GM21447 (cell line): ENCODE data around the gene C17orf78.
"Not testable (repeated sequence)": the region's sequence is repeated elsewhere in the genome, so short reads cannot be mapped to it uniquely, and the experiment has no call there.

Source experiments
- ATAC-seq: cut with Tn5 transposase; IDR thresholded peaks from one replicate; pipeline ENCODE4 v1.9.1; 2021; ENCODE audit not compliant: unreplicated experiment

Gene C17orf78

DNA sequence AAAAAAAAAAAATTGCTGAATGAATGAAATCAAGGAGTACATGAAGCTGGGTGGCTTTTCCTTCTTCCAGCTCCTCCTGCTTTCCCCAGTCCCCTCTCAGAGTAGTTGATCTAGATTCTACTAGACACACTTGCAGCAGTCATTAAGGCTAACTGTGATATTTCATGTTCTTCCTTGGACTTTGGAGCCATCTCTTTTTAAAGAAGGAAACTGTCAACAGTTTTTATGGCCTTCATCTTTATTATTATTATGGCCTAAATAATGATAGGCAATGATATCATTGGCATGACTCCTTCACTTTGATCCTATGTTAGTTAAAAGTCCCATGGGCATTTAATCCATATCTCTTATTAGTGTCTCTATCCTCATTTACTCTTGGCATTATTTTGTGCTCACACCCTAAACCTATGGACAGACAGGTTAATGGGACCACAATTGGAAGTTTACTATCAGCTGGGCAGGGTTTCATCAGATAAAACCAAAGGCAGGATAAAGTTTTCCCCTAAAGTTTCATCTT, 9.7 kb downstream of the C17orf78 start:
- ATAC-seq: no peak

DNA sequence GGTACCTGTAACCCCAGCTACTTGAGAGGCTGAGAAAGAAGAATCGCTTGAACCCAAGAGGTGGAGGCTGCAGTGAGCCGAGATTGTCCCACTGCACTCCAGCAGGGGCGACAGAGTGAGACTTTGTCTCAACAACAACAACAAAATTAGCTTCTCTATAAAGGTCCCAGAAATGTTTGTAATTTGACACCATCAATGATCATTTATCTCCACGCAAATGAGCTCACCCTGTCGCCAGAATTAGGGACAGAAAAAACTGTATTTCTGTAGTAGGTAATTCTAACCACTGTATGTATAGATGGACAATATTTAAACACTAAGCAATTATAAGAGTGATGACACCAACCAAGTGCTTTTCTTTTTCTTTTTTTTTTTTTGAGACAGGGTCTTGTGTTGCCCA, 10.7 kb downstream of the C17orf78 start:
- ATAC-seq: no peak

DNA sequence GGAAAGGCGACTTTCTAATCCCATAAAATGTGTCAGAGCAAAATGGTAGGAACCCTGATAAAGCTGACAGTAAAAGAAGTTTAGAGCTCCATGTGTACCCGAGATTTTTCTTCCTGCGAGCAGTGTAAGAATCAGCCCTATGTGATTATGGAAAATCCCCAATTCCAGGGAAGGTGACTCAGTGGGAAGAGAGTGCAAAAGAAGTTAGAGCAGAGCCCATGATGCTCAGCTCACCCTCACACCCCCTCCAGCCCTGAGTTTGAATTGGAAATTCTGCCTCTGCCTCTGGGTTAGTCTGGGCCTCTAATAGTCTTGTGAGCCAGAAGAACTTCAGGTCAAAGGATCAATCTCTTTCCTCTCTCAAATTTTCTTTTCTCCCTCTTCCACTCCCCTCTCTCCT, 12.5 kb downstream of the C17orf78 start:
- no peak for ATAC-seq

DNA sequence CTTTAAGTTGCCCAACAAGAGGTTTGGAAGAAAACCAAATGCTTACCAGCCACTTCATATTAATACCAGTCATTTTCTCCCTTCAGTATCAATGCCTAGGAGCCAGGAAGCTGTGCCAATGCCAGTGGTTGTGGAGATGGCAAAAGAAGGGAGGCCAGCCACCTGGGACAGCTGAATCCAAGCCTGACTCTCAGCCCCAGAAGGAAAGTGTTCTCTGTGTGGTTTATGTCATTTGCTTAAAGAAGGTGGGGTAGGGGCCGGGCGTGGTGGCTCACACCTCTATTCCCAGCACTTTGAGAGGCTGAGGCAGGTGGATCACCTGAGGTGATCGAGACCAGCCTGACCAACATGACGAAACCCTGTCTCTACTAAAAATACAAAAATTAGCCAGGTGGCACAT, 13.4 kb downstream of the C17orf78 start:
- ATAC-seq: no peak

DNA sequence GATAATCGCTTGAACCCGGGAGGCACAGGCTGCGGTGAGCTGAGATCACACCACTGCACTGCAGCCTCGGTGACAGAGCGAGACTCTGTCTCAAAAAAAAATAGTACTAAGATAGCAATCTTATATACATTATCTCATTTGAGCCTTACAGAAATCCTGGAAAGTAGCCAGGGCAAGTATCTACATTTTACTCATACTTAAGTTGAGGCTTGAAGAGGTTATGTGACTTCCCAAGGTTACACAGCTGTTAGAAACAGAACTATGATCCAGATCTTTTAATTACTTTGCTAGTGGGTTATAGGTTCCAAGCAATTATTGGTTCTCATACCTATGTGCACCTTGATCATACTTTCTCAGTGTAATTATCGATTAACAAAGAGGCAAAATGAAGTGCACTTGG, 15.4 kb downstream of the C17orf78 start:
- ATAC-seq: no peak

DNA sequence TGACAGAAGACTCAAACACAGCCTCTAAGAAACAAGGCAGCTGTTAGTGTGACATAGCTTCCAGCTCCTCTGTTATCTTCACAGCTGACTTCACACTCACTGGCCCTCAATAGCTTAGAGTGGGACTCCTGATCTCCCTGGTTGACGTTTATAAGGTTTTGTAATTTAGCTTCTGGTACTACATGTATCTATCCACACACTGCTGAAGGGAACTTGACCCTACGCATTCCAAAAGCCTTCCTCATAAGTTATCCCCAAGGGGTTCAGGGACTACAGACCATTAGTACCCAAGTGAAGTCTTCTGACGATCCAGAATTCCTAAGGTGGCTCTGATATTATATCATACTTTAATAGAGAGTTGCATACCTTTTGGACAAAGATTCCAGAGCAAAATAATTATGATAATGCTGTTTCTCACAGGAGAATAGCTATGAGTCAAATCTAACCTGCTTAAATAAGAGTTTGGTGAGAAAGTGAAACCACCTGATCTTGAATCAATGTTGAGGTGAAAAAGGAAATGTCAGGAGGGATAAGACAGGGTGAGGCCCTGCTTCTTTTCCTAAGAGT, 16.3 kb downstream of the C17orf78 start:
- peak; percentile 83 for ATAC-seq

DNA sequence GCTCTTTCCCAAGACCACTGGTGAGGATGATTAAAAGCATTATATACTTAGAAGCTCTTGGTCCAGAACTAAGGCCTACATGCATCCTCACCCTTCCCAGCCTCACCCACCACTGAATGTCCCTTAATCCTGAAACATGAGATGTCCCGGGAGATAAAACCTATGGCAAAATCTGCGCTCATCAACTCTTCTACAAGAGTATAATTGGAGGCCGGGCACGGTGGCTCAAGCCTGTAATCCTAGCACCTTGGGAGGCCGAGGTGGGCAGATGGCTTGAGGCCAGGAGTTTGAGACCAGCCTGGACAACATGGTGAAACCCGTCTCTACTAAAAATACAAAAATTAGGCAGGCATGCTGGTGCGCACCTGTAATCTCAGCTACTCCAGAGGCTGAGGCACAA, 17.6 kb downstream of the C17orf78 start:
- ATAC-seq: no peak

DNA sequence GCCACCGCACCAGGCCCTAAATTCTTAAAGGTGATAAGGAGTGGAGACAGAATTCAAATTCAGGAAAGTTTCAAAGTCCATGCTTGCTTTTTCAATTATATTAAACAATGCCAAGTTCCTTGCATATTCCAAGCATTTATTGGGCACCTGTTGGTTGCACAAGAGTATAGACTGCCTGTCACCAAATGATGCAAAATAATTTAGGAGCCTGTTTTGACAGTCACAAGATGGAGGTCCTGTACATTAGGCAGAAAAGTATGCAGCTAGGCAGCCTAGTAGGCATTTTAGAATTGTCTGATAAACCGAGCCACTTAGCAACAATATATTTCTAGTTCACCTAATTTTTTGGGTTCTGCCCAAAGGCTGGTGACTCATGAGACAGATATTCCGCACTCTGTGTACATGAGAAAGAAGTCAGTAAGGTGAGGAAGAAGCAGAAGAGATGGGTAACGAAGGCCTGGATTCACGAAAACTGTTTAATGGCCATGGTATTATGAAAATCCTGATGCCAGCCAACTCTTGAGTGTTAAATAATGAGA, 23.5 kb downstream of the C17orf78 start:
- no peak for ATAC-seq

DNA sequence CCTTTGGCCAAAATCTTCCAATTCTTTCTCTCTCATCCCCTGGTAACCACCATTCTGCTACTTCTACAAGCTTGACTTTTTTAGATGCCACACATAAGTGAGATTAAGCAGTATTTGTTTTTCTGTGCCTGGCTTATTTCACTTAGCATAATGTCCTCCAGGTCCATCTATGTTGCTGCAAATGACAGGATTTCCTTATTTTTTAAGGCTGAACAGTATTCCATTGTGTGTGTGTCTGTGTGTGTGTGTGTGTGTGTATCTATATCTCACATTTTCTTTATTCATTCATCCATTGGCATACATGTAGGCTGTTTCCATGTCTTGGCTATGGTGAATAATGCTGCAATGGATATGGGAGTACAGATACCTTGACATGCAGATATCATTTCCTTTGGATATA, 24.7 kb downstream of the C17orf78 start:
- ATAC-seq: no peak

DNA sequence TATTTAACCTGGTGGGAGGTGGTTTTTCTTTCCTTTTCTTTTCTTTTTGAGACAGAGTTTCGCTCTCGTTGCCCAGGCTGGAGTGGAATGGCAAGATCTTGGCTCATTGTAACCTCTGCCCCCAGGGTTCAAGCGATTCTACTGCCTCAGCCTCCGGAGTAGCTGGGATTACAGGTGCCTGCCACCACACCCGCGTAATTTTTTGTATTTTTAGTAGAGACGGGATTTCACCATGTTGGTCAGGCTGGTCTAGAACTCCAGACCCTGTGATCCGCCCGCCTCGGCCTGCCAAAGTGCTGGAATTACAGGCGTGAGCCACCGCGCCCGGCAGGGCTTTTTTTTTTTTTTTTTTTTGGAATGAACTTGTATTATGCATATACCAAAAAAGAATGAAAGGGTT, 29.7 kb downstream of the C17orf78 start:
- ATAC-seq: not testable (repeated sequence)

DNA sequence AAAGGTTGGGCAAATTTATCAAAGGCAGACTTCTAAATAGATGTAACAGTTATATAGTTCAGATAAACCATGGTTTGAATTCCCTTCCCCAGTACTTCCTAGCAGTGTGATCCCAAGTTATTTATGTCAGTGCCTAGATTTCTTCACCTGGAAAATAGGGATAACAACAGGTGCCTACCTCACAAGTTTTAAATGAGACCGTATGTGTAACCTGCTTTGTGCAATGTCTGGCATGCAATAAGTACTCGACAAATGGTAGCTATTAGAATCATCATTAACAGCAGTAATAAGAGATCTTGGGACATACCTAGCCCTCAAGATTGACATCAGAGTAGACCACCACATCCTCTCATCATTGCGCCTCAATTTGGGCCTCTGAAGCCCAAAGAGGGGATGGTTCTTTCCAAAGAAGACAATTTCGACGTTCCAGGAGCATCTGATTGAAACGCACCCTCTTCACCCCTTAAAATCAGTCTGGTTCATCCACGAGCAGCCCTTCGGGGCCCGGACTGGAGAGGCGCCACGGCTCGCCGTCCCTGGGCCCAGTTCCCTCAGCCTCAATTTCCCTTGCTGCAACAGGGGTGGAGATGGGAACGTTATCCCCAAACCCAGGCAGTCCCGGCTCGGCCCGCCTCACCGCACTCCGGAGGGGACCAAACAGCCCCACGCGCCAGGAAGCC, 30.3 kb downstream of the C17orf78 start:
- ATAC-seq: peak; percentile 25

DNA sequence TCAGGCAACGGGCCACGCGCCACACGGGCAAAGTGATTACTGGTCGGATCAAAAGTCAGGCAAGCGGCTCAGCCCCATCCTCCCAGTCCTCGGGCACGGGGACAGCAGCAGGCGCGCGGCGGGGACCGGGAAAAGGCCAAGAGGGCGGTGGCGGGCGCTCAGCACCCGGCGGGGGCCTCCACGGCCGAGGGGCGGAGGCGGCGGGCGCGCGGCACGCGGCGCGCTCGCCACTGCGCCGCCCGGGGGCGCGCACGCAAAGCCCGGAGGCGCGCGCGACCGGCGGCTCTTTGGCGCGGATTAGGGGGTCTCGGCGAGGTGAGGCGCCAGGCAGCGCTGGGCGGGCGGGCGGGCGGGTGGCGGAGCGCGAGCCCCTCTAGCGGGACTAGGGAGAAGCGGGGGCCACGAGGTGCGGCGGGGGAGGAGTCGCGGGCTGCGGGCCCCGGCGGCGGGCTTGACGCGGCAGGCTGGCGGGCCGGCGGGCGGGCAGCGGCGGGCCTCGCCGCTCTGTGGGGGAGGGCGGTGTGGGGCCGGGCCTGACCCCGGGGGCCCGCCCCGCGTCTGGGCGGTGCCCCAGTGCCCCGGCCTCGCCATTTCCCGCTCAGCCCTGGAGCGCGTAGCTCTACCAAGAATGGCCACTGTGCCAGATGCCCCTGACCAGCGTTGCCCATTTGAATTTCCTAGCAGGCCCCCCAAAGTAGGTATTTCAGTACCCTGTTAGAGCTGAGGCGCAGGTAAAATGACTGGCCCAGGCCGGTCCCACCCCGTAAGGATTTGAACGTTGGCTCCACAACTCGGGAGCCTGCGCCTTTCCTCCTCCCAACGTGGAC, 31.1 kb downstream of the C17orf78 start, which contains the start of the genes ACACA and TADA2A:
Gene ACACA, minus strand, starts transcription at position 202 of the 827 bp plus-strand sequence. CDS start 537 bp downstream, outside the sequence.
Gene TADA2A, plus strand, starts transcription at position 252 of the 827 bp plus-strand sequence. CDS start 4,480 bp downstream, outside the sequence.
- peak; percentile 79 for ATAC-seq

DNA sequence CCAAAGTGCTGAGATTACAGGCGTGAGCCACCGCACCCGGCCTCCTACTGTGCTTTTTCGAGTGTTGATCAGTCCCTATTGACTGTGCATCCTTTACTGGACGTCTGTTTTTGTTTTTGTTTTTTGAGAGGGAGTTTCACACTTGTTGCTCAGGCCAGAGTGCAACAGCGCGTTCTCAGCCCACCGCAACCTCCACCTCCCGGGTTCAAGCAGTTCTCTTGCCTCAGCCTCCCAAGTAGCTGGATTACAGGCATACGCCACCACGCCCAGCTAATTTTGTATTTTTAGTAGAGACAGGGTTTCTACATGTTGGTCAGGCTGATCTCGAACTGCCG, 32.3 kb downstream of the C17orf78 start:
- not testable (repeated sequence) for ATAC-seq

DNA sequence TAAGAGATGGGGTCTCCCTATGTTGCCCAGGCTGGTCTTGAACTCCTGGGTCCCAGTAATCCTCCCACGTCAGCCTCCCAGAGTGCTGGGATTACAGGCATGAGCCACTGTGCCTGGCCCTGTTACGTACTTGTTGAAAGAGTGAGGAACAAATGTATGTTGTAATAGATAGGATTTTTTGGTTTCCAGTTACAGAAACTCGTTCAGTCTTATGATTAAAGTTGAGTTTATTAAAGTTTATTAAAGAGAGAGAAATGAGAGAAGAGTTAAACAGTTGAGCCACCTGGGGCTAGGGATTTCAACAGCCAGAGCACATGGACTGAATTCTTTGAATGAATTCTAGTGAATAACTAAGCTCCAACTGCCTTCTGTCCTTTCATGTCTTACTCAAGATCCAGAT, 34.6 kb downstream of the C17orf78 start:
- ATAC-seq: no peak

DNA sequence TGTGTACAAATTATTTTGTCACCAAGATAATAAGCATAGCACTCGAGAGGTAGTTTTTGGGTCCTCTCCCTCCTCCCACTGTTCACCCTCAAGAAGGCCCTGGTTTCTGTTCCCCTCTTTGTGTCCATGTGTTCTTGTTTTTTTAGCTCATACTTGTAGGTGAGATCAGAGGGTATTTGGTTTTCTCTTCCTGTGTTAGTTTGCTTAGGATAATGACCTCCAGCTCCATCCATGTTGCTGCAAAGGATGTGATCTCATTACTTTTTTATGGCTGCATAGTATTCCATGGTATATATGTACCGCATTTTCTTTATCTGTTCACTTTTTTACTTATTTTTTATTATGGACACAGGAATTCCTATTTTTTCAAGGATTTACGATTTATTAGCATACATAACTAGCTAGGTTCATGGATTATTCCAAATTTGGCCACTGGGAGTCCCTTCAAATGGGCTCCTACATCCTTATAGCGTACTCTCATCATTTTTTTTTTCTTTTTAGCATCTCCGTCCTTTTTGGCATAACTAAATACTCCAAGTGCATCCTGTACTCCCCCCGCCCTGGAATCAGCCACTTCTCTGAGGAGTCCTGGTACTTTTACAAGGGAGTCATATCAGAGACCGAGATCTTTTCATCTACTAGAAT, 38.2 kb downstream of the C17orf78 start:
- ATAC-seq: no peak

DNA sequence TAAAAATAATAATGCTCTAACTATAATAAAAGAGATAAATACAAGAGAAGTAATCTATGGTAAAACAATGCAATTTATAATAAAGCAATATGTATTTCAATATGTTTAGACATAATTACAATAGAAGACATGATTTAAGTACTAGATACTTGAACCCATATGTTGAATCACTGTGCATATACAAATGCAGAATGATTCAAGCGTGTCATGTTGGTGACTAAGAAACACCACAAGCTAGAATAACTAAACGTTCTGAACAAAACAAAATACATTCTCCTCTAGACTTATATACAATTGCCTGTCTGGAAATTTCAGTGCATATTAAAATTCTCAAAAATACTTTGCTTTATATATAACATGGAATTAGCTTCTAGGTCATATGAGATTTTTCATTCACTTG, 42.1 kb downstream of the C17orf78 start:
- no peak for ATAC-seq

DNA sequence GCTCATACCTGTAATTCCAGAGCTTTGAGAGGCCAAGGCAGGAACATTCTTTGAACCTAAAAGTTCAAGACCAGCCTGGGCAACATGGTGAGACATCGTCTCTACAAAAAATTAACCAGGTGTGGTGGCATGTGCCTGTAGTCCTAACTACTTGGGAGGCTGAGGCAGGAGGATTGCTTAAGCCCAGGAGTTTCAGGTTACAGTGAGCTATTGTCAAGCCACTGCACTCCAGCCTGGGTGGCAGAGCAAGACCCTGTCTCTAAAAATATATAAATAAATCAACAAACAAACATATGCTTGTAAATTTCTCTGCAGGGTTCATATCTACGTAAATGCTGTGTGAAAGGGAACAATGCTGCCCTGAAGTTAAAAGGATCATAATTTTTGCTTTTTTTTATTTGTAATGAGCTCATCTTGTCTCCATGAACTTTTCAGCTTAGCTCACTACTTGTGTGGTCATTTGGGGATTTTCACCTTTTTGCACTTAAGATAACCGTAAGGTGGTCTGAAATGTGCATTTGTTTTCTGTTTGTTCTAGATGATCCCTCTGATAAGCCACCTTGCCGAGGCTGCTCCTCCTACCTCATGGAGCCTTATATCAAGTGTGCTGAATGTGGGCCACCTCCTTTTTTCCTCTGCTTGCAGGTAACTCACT, 47.3 kb downstream of the C17orf78 start:
- ATAC-seq: no peak

DNA sequence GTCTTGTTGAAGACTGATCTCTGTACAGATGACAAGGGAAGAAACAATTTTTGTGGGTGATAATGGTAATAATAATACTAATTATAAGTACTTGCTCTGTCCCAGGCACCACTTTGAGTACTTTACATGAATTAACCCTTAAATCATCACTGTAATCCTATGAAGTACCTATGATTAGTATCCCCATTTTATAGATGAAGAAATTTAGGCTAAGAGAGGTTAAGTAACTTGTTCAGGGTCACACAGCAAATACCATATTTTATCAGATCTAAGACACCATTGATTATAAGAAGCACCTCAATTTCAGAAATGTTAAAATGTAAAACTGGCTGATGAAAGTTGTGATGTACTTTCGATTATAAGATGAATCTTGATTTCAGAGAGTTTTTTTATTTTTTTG, 49.5 kb downstream of the C17orf78 start:
- no peak for ATAC-seq

DNA sequence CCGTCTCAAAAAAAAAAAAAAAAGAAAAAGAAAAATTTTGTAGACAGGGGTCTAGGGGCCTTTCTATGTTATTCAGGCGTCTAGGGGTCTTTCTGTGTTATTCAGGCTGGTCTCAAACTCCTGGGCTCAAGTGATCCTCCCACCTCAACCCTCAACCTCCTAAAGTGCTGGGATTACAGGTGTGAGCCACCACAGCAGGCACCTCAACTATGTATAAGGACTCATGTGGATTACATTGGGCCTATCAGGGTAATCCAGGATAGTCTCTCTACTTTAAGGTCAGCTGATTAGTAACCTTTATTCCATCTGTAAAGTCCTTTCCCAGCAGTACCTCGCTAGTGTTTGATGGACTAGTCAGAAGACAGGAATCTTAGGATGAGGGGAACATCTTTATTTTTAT, 53.3 kb downstream of the C17orf78 start:
- no peak for ATAC-seq

DNA sequence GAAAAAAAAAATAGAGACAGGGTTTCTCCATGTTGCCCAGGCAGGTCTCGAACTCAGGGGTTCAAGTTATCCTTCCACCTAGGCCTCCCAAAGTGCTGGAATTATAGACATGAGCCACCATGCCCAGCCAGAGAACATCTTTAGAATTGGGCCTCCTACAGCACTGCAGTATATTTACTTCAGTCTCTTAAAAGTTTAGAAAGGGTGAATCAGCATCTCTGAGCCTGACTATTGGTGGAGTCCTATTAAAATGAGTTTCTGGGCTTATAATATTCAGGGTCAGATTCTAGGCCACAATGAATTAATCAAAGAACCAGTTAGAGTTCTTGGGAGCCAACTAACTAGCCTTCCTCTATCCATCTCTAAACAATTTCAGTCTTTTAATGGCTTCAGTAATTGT, 53.7 kb downstream of the C17orf78 start:
- ATAC-seq: no peak
